ENCODE measurements around the gene PAK3.

Gene PAK3

GRCh38 chrX:111095974-111096895 is at the start of gene PAK3:
Gene PAK3, plus strand, starts transcription at chrX:111096191. Its CDS starts 26,913 bp downstream, at chrX:111123104.
- DNase-seq: no peak

GRCh38 chrX:111047575-111047974 is 48.4 kb upstream of the PAK3 start:
- DNase-seq: no peak

- DNase-seq: no peak
Measured at GRCh38 chrX:111052478-111052877, 43.5 kb upstream of the PAK3 start.

- no peak for DNase-seq
Measured at GRCh38 chrX:111071542-111072277, 24.3 kb upstream of the PAK3 start.

GRCh38 chrX:111083081-111083480 is 12.9 kb upstream of the PAK3 start:
- DNase-seq: no peak

- no peak for DNase-seq
Measured at GRCh38 chrX:111086591-111087006, 9.4 kb upstream of the PAK3 start.

- no peak for DNase-seq
Measured at GRCh38 chrX:111088628-111089027, 7.4 kb upstream of the PAK3 start.

- DNase-seq: no peak
Measured at GRCh38 chrX:111090458-111090857, 5.5 kb upstream of the PAK3 start.

- peak; percentile 11 to 45 (median 18) for DNase-seq
Measured at GRCh38 chrX:111098874-111099273, 2.9 kb downstream of the PAK3 start.

- DNase-seq: no peak
Measured at GRCh38 chrX:111100191-111100590, 4.2 kb downstream of the PAK3 start.

- no peak for DNase-seq
Measured at GRCh38 chrX:111101580-111101979, 5.6 kb downstream of the PAK3 start.

GRCh38 chrX:111102636-111103035 is 6.6 kb downstream of the PAK3 start:
- no peak for DNase-seq

GRCh38 chrX:111103246-111103645 is 7.3 kb downstream of the PAK3 start:
- DNase-seq: no peak

- no peak for DNase-seq
Measured at GRCh38 chrX:111110098-111110775, 14.2 kb downstream of the PAK3 start.

GRCh38 chrX:111114806-111115205 is 18.8 kb downstream of the PAK3 start:
- DNase-seq: no peak

GRCh38 chrX:111116666-111117065 is 20.7 kb downstream of the PAK3 start:
- no peak for DNase-seq

- DNase-seq: no peak
Measured at GRCh38 chrX:111119341-111119740, 23.4 kb downstream of the PAK3 start.

- no peak for DNase-seq
Measured at GRCh38 chrX:111123125-111123524, 27.1 kb downstream of the PAK3 start.

- DNase-seq: no peak
Measured at GRCh38 chrX:111123606-111124179, 27.7 kb downstream of the PAK3 start.

GRCh38 chrX:111124418-111124817 is 28.4 kb downstream of the PAK3 start:
- no peak for DNase-seq

GRCh38 chrX:111127038-111127437 is 31.0 kb downstream of the PAK3 start:
- DNase-seq: no peak

- no peak for DNase-seq
Measured at GRCh38 chrX:111129921-111130320, 33.9 kb downstream of the PAK3 start.

GRCh38 chrX:111131572-111131971 is 35.6 kb downstream of the PAK3 start:
- DNase-seq: no peak
